Limb (tissue), 2 donors: Measurements from ENCODE around the gene TMEM119.
A peak's percentile ranks its signal among the peaks of the same experiment; 100 is the strongest.
"Not testable (repeated sequence)": the region's sequence is repeated elsewhere in the genome, so short reads cannot be mapped to it uniquely, and the experiment has no call there.

Experiments used
- DNase-seq, 2 donors: peaks; one replicate each; pipeline ENCODE4 v3.0.0-alpha.2; 2016; ENCODE audit errors: extremely low spot score in 2 of 2

Gene TMEM119

GRCh38 chr12:108634341-108634751 is 36.5 kb upstream of the TMEM119 start:
- DNase-seq, result peak in 1 of 2 donors; percentile 24

GRCh38 chr12:108633534-108634248 is 35.8 kb upstream of the TMEM119 start, which contains the start of gene SELPLG:
TSS of gene SELPLG (minus strand) at chr12:108633894. CDS start at chr12:108624307, 9,587 bp downstream.
- peak in 1 of 2 donors; percentile 27 for DNase-seq

GRCh38 chr12:108633081-108633533 is 35.2 kb upstream of the TMEM119 start:
- peak in 1 of 2 donors; percentile 9 for DNase-seq

GRCh38 chr12:108631261-108631660 is 33.4 kb upstream of the TMEM119 start:
- DNase-seq, result not testable (repeated sequence)

- peak in 1 of 2 donors; percentile 23 for DNase-seq
These were observed 32.8 kb upstream of the TMEM119 start for GRCh38 chr12:108630481-108631207.

- DNase-seq, result peak; percentile 47 to 60
These were observed 32.1 kb upstream of the TMEM119 start for GRCh38 chr12:108629824-108630476.

- DNase-seq, result peak in 1 of 2 donors; percentile 25
These were observed 31.3 kb upstream of the TMEM119 start for GRCh38 chr12:108629151-108629550.

GRCh38 chr12:108627134-108627920 is 29.4 kb upstream of the TMEM119 start:
- no peak for DNase-seq

- DNase-seq, result no peak
These were observed 27.3 kb upstream of the TMEM119 start for GRCh38 chr12:108625228-108625627.

GRCh38 chr12:108623577-108623976 is 25.7 kb upstream of the TMEM119 start:
- DNase-seq, result no peak

- no peak for DNase-seq
These were observed 25.1 kb upstream of the TMEM119 start for GRCh38 chr12:108622921-108623514.

GRCh38 chr12:108622421-108622820 is 24.5 kb upstream of the TMEM119 start:
- no peak for DNase-seq

- no peak for DNase-seq
These were observed 23.3 kb upstream of the TMEM119 start for GRCh38 chr12:108621161-108621560.

GRCh38 chr12:108620236-108620879 is 22.5 kb upstream of the TMEM119 start:
- DNase-seq, result no peak

- no peak for DNase-seq
These were observed 21.7 kb upstream of the TMEM119 start for GRCh38 chr12:108619369-108620160.

GRCh38 chr12:108618953-108619274 is 21.0 kb upstream of the TMEM119 start:
- DNase-seq, result not testable (repeated sequence)

GRCh38 chr12:108618079-108618952 is 20.4 kb upstream of the TMEM119 start:
- peak; percentile 86 to 91 for DNase-seq
